GM12891 (cell line): Measurements from ENCODE around the gene KRT77.
"Not testable (repeated sequence)": the region's sequence is repeated elsewhere in the genome, so short reads cannot be mapped to it uniquely, and the experiment has no call there.

Experiments
- DNase-seq: peaks from one replicate; pipeline ENCODE4 v3.0.0; 2011; ENCODE audit warnings: low spot score; ENCODE audit not compliant: insufficient read length
- FAIRE-seq: peaks from 2 replicates; lab custom pipeline; 2011; peaks lifted over from hg19 to GRCh38; lab: Jason Lieb, UNC
- PAX5 ChIP-seq: IDR thresholded peaks from 2 replicates; pipeline ENCODE4 v1.6.1; 2011; ENCODE audit warnings: low read length, moderate library complexity, mild to moderate bottlenecking; ENCODE audit not compliant: insufficient read depth, severe bottlenecking
- POLR2A ChIP-seq: IDR thresholded peaks from 2 replicates; pipeline ENCODE4 v1.6.1; 2011; ENCODE audit warnings: low read depth, low read length, control low read depth
- POLR2AphosphoS5 ChIP-seq: IDR thresholded peaks from 2 replicates; pipeline ENCODE4 v1.6.1; 2011; ENCODE audit warnings: low read depth, low read length, control low read depth
- POU2F2 ChIP-seq: IDR thresholded peaks from 2 replicates; pipeline ENCODE4 v1.6.1; 2011; ENCODE audit warnings: low read depth, mild to moderate bottlenecking, control low read depth, low read length, moderate library complexity
- SPI1 ChIP-seq: IDR thresholded peaks from 2 replicates; pipeline ENCODE4 v1.6.1; 2011; ENCODE audit warnings: low read depth, low read length, control low read depth
- TAF1 ChIP-seq: IDR thresholded peaks from 2 replicates; pipeline ENCODE4 v1.6.1; 2011; ENCODE audit warnings: low read depth, low read length, control low read depth

The KRT77 gene

GRCh38 chr12:52673713-52674432, 29.5 kb downstream of the KRT77 start:
- TF ChIP-seq POLR2AphosphoS5 (no peak), POLR2A (no peak), SPI1 (no peak), PAX5 (no peak), POU2F2 (no peak), TAF1 (no peak)
- FAIRE-seq (no peak), DNase-seq (no peak)

DNA sequence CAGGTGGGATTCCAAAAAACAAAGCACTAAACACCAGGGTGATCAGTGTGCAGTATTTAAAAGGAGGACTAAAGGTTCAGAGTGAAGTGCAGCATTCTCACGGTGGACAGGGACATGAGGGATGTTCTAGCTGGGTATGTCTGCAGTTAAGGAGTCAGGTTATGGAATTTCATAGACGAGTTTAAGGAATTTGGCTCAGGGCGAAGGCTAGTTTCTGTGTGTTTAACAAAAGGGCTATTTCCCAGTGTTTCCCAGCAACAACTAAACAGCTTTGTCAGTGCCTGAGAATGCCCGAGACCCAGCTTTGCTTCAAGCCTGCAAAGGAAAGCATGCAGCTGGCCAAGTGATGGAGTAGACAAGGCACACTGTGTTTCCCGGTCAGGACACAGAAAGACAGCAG, 30.1 kb downstream of the KRT77 start:
- no peak for DNase-seq
- TF ChIP-seq POLR2A = no peak
- no peak for TF ChIP-seq TAF1
- TF ChIP-seq POU2F2 = no peak
- no peak for TF ChIP-seq SPI1
- TF ChIP-seq POLR2AphosphoS5 = no peak
- no peak for TF ChIP-seq PAX5
- FAIRE-seq = no peak

- FAIRE-seq = no peak
- no peak for DNase-seq
- TF ChIP-seq PAX5 = no peak
- TF ChIP-seq TAF1 = no peak
Observed at GRCh38 chr12:52672321-52672933, 30.9 kb downstream of the KRT77 start.

DNA sequence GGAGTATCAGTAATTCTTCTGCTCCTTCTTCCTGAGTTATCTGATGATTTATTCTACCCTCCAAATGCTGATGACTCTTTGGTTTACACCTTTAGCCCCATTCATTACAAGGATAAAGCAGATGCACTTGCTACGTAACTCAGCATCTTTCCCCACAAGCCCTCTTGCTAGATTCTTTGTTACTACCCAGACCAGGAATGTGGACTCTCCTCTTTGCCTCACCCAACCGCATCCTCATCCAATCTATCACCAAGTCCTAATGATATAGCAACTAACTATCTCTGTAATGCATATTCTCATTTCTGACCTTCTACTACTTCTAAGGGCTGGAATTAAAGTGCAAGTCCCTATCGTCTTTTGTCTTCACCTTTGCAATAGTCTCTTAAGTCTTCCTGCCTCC, 32.4 kb downstream of the KRT77 start:
- FAIRE-seq (no peak), DNase-seq (no peak)
- TF ChIP-seq POLR2AphosphoS5 (no peak), SPI1 (no peak), PAX5 (no peak), POLR2A (no peak), POU2F2 (no peak), TAF1 (no peak)

DNA sequence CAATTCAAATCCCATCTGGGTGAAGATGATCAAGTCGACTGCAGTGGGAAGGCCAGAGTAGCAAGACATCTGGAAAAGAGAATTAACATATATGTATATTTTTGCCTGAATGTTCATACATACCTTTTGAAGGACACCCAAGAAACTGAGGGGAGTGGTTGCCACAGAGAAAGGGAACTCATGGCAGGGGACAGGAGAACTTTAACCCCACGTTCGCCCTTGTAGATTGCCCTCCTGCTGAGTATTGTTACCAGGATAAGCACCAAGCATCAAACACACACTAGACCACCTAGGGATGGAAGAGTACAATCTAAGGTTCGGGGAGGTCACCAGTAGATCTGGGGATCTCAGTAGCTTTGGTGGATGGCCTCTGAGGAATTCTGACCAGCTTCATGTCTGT, 32.8 kb downstream of the KRT77 start:
- FAIRE-seq (no peak), DNase-seq (no peak)
- no peak for TF ChIP-seq POU2F2
- no peak for TF ChIP-seq SPI1
- no peak for TF ChIP-seq PAX5
- no peak for TF ChIP-seq POLR2AphosphoS5
- TF ChIP-seq POLR2A = no peak
- TF ChIP-seq TAF1 = no peak

- not testable (repeated sequence) for DNase-seq, FAIRE-seq
Observed at GRCh38 chr12:52669941-52670340, 33.4 kb downstream of the KRT77 start.

- TF ChIP-seq POLR2AphosphoS5 (no peak), TAF1 (no peak), SPI1 (no peak), POLR2A (no peak), POU2F2 (no peak), PAX5 (no peak)
- FAIRE-seq = no peak
- no peak for DNase-seq
Observed at GRCh38 chr12:52669426-52669825, 33.9 kb downstream of the KRT77 start.

DNA sequence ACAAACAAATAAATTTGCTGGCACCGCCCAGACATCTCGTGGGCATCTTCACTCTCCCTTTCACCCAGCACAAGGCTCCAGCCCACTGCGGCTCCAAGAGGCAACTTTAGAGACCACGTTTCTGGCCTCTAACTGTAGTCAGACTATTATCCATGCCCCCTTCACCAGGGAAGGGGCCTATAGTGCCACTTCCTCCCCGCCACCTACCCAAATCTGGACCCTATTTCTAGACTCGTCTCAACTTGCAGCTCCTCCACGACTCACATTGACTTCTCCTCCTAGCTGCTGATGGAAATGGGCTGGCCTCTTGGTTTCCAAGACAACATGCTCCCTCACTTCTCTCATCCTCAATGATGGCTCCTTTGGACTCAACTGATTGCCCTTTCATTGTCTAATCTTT, 35.4 kb downstream of the KRT77 start:
- FAIRE-seq (no peak), DNase-seq (no peak)
- TF ChIP-seq POLR2A (no peak), TAF1 (no peak), POLR2AphosphoS5 (no peak)

DNA sequence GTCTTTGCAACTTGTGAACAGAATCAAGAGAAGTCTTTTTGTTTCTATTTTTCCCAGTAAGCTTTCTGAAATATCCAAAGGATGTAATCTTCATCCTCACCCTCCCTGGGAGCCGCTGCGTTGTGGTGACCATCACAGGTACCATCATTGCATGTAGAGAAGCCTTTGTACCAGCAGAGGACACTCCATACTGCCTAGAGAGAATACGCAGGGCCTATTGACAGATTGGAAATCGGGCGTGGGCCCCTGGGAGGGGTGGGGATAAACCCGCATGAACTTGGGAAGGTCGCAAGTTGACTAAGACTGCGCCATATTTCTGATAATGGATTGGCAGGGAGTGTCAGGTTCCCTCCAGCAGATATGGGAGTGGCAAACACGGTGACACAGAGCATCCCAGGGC, 35.8 kb downstream of the KRT77 start:
- DNase-seq = no peak
- FAIRE-seq = no peak
- no peak for TF ChIP-seq POU2F2
- TF ChIP-seq POLR2A = no peak
- no peak for TF ChIP-seq POLR2AphosphoS5
- no peak for TF ChIP-seq TAF1

DNA sequence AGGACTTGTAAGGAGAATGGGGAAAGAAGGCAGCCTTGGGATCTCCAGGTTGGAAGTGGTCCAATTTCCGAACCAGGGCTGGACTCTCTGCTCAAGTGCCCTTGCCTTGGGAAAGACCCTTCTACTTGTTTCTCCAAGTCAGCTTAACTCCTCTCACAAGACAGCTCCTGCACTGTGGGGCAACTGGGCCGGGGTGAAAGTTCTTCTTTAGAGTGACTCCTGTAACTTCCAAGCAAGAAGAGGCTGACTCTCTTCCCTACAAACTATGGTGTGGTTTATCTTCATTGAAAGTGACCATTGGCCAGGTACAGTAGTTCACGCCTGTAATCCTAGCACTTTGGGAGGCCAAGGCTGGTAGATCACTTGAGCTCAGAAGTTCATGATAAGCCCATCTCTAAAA, 36.9 kb downstream of the KRT77 start:
- FAIRE-seq = no peak
- no peak for DNase-seq
- TF ChIP-seq TAF1 (no peak), POLR2AphosphoS5 (no peak), POU2F2 (no peak), PAX5 (no peak), SPI1 (no peak), POLR2A (no peak)

DNA sequence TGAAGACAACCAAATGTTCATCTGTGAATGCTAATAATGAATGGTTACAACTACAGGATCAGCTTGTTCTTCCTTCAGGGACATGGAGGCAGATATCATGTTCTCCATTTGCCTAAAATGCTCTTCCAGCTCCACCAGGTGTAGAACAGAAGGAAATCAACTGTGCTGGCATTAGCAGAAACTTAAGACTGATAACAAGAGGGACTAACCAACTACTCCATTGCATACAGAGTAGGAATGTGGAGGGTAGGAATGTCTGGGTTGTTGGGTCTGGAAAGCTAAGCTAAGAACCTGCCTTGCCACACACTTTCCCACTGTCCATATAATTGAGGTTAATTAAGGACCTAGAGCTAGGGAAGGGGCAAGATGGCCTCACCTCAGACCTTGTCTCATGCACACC, 39.9 kb downstream of the KRT77 start:
- TF ChIP-seq POLR2AphosphoS5 = no peak
- TF ChIP-seq SPI1 = no peak
- no peak for TF ChIP-seq PAX5
- no peak for TF ChIP-seq TAF1
- TF ChIP-seq POU2F2 = no peak
- no peak for TF ChIP-seq POLR2A
- FAIRE-seq = no peak

More for the DNA sequence above, 39.9 kb downstream of the KRT77 start:
- no peak for DNase-seq
